GM08714 (cell line): ENCODE measurements around the gene FEZF1.

ENCODE experiments used
- H3K4me3 ChIP-seq: fragments of 200-500 bp; sonication (Bioruptor generic); 2 replicates; pipeline ENCODE4 v1.5.1; 2014; ENCODE audit warnings: mild to moderate bottlenecking, low read length, inconsistent platforms
- ZNF274 ChIP-seq: IDR thresholded peaks from 2 replicates; pipeline ENCODE4 v1.6.1; 2012; ENCODE audit warnings: mild to moderate bottlenecking, low read depth, low read length

The FEZF1 gene

GRCh38 chr7:122314284-122314683 lies 9.7 kb upstream of the FEZF1 start:
- no peak overlapping the region for H3K4me3 ChIP-seq
- no peak for TF ChIP-seq ZNF274

GRCh38 chr7:122312789-122313188 lies 8.2 kb upstream of the FEZF1 start:
- no peak for TF ChIP-seq ZNF274
- H3K4me3 ChIP-seq: no peak overlapping the region

- no peak for TF ChIP-seq ZNF274
- H3K4me3 ChIP-seq: no peak overlapping the region
Observed at GRCh38 chr7:122311734-122312450, 7.3 kb upstream of the FEZF1 start.

GRCh38 chr7:122311050-122311700 lies 6.6 kb upstream of the FEZF1 start:
- no peak for TF ChIP-seq ZNF274
- no peak overlapping the region for H3K4me3 ChIP-seq

- no peak for TF ChIP-seq ZNF274
- peak overlapping the region; percentile 5; the same call in 1 of the 2 replicates for H3K4me3 ChIP-seq
Observed at GRCh38 chr7:122310119-122311021, 5.8 kb upstream of the FEZF1 start.

- no peak for TF ChIP-seq ZNF274
- no peak overlapping the region for H3K4me3 ChIP-seq
Observed at GRCh38 chr7:122309421-122309820, 4.9 kb upstream of the FEZF1 start.

GRCh38 chr7:122307228-122307621 lies 2.7 kb upstream of the FEZF1 start:
- no peak overlapping the region for H3K4me3 ChIP-seq
- TF ChIP-seq ZNF274: no peak

GRCh38 chr7:122306320-122307227 lies 2.0 kb upstream of the FEZF1 start:
- no peak for TF ChIP-seq ZNF274
- H3K4me3 ChIP-seq: no peak overlapping the region

GRCh38 chr7:122305475-122306319 lies 1.1 kb upstream of the FEZF1 start:
- TF ChIP-seq ZNF274: no peak
- no peak overlapping the region; the same call in 1 of the 2 replicates for H3K4me3 ChIP-seq

GRCh38 chr7:122304996-122305421 lies 459 bp upstream of the FEZF1 start:
- H3K4me3 ChIP-seq: no peak overlapping the region; the same call in 1 of the 2 replicates
- no peak for TF ChIP-seq ZNF274

- H3K4me3 ChIP-seq: no peak overlapping the region
- TF ChIP-seq ZNF274: no peak
Observed at GRCh38 chr7:122303531-122304318, 825 bp downstream of the FEZF1 start.
